D341Med (cell line): ENCODE measurements around the gene LMBRD1.
A peak's percentile ranks its signal among the peaks of the same experiment; 100 is the strongest.
"Not testable (repeated sequence)": the region's sequence is repeated elsewhere in the genome, so short reads cannot be mapped to it uniquely, and the experiment has no call there.

Experiments used
- DNase-seq: peaks from one replicate; pipeline ENCODE4 v3.0.0; 2012; ENCODE audit warnings: low spot score

The LMBRD1 gene

GRCh38 chr6:69796642-69797390, at the start of gene LMBRD1:
Gene LMBRD1 (minus strand): TSS chr6:69797010. CDS start chr6:69796881, 129 bp downstream.
- DNase-seq = peak; percentile 97

- DNase-seq = no peak
These were observed 49.5 kb upstream of the LMBRD1 start for GRCh38 chr6:69846312-69846711.

DNA sequence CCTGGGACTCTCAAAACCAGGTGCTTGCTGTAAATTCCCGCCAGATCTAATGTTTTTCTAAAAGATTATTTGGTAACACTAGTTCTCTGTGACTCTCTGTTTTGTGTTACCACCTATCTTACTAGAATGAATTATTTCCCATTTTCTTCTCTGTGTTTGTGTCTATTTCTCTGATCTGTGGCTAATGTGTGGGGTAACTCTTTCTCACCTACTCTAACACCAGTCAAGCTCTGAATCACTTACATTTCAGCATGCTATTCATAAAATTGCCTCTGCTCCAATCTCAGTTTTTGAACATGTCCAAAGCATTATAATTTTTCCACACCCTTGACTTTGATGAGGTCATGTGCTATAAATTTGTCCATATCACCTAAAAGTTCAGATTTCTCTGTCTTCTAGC, 46.4 kb upstream of the LMBRD1 start:
- no peak for DNase-seq

- DNase-seq = no peak
These were observed 45.1 kb upstream of the LMBRD1 start for GRCh38 chr6:69841862-69842261.

DNA sequence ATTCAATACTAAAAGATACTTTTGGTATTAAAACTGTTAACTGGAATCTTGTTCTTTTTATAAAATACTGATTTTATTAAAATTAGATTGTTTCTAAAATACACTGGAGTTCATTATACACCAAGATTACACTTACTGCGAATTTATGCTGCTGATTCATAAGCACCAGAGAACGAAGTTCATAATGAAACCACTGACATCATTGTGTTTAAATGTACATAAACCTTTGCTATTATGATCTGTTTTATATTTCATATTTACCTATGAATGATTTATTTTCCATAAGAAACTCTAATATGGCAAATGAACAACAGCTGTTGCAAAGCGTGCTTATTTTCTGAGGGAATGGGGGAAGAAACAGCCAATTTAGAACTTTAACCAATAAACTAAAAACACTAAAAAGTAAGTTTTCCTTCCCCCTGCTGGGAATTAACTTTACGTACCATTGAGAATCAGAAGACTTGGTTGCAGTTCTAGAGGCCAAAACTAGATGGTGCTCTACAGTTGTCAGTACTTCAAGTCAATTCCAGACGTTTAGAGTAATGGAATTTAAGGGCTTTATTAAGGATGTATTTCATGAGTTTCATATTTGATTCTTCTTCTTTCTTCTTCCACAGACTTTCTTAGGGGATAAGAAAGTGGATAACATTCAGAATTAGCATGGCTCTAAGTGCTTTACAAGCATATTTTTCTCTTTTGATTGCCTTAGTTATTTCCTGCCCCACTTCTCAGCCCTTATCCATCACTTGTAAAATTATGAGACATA, 38.8 kb upstream of the LMBRD1 start:
- DNase-seq = peak; percentile 39

- no peak for DNase-seq
These were observed 35.7 kb upstream of the LMBRD1 start for GRCh38 chr6:69832558-69832957.

GRCh38 chr6:69827276-69827893, 30.6 kb upstream of the LMBRD1 start:
- DNase-seq = no peak

DNA sequence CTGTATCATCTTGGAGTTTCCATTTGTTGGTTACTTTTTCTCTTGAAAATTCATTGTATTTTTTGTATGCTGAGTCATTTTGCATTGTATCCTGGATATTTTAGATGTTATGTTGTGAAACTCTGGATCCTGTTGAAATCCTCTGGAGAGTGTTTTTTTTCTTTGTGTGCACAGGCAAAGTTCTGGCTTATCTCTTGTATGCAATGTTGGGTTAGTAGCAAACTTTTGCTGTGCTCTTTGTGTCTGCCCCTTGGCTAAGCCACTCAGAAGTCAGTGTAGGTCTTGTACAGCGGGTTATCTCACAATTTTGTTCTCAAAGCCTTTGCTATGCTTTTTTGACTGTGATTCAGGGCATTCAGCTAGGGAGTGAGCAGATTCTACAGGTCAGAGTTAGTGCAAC, 29.1 kb upstream of the LMBRD1 start:
- DNase-seq = no peak

- not testable (repeated sequence) for DNase-seq
These were observed 27.5 kb upstream of the LMBRD1 start for GRCh38 chr6:69824355-69824754.

DNA sequence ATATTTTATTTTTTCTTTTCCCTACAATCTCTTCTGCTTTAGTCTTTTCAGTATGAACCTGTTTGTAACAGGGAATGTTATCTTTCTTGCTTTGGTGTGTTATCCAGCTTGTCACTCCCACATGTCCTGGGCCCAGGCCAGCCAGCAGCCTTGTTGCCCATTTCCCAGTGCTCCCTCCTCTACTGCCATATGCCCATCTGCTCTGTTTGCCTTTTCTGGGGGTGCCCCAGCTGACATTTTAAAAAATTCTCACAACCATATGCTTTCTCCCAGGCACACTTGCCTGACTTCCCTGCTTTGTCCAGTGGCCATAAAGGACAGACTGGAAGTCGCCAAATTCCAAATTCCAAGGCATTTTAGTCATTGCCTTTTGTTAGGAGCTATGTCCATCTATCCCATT, 23.6 kb upstream of the LMBRD1 start:
- DNase-seq = no peak

DNA sequence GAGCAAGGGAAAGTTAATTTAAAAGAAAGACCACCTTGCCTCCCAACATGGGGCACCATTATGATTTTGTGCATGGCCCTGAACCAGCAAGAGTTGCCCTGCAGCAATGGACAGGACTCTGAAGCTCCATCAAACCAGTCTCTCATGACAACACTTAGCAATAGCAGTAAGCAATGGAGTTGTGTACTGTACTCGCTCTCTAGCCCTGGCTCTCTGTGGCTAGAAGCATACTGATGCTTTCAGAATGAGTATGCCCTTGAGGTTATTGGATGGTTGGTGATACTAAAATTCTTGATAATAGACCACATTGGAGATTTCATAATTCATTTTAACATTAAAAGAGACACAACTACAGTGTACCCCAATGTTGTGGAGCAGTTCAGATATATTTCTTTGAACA, 23.2 kb upstream of the LMBRD1 start:
- no peak for DNase-seq

DNA sequence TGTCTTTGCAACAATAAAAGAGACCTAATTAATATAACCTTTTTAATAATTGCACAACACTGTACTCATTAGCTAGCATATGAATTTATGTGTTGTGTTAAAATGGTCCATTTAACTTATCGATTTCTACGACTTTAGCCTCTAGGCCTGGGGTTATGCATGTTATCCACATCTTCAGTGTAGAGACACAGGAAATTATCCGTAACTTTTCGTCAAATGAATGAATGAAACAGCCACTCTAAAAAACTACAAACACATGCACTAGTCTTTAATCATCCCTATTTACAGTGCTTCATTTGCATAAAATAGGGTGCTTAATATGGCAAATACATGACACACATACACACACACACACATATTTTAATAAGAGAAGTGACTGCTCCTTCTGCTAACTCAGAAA, 22.3 kb upstream of the LMBRD1 start:
- no peak for DNase-seq

- no peak for DNase-seq
These were observed 21.6 kb upstream of the LMBRD1 start for GRCh38 chr6:69818223-69818930.

GRCh38 chr6:69817358-69817757, 20.5 kb upstream of the LMBRD1 start:
- DNase-seq = no peak

DNA sequence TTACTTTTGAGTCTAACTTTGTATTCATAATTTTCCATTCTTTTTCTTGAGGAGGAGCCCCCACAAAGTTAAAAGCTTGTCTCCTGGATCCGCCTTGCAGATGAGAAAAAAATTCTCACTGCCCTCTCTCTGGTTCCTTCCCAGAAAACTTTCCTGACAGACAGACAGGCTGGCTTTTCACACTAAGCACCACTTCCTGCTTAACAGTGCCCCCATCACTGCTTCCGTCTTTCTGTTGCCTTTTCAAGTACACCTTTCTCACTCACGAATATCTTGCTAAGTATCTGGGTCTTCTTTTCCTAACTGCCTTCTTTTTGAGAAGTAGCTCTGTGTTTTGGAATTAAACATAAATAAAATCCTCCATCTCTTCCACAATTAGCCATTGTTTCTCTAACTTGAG, 19.8 kb upstream of the LMBRD1 start:
- DNase-seq = no peak

DNA sequence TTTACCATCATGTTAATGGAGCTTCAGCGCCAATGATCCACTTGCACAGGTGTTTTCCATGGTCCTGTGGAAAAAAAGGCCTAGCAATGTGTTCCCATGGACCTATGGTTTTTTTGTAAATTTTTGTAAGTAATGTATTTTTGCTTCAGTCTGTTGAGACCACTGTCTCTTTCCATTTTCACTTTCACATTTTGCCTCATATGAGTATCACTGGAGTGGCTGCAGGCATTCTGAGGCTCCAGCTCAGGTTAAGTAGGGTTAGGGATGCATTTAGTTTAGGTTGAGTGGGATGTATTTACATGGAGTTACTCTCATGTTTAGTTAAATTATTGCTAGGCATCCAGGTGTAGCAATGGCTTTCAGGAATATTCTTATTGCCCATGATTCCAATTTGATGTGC, 19.2 kb upstream of the LMBRD1 start:
- DNase-seq = no peak

DNA sequence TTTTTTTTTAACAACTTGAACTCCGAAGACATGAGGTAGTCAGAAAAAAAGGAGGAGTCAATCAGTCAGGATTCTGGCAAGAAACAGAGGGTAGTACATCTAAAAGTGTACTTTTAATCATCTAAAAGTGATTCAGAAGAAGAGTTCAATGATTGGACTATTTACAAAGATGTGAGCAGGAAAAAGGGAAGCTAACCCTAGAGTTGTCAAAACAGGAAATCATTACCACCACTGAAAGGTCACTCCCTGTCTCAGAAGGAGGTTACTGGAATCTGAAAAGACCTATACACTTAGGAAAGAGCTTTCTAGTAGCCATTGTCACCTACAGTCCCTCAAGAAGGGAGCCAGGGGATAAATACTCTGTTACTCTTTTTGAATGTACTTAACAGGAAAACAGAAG, 16.7 kb upstream of the LMBRD1 start:
- DNase-seq = no peak

GRCh38 chr6:69812746-69813427, 16.1 kb upstream of the LMBRD1 start:
- no peak for DNase-seq

GRCh38 chr6:69802995-69803394, 6.2 kb upstream of the LMBRD1 start:
- DNase-seq = no peak

DNA sequence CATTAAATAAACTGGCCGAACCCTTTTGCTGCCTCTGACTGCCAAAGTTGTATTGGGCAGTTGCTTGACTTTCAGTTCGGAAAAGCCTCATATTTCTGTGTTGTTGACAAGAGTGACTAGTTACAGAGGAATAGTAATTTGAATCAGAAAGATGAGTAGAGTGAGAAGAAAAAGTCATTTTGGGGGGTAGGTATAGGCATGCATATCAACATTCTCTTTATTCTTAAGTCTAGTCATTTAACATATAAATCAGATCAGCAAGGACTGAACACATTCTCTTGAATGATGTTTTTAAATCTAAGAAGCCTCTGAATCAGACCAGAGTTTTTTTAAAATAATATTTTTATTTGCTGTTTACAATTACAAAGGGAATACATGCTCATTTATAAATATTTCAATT, 4.9 kb upstream of the LMBRD1 start:
- DNase-seq = no peak

GRCh38 chr6:69801225-69801624, 4.4 kb upstream of the LMBRD1 start:
- DNase-seq = no peak

DNA sequence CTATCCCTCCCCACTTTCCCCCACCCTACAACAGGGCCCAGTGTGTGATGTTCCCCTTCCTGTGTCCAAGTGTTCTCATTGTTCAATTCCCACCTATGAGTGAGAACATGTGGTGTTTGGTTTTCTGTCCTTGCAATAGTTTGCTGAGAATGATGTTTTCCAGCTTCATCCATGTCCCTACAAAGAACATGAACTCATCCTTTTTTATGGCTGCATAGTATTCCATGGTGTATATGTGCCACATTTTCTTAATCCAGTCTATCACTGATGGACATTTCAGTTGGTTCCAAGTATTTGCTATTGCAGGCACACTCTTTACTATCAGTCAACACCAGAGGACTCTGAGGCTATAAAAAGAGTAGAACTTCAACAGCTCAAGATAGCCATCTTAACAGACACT, 2.0 kb upstream of the LMBRD1 start:
- not testable (repeated sequence) for DNase-seq
